Activated CD8-positive, alpha-beta T cell treated with anti-CD3 and anti-CD28 coated beads for 36 hours (primary cell): ENCODE measurements around the gene IGLL1. TPM values are rescaled to one million over a fixed set of nuclear protein-coding genes. Genes with fewer than 3 reads are reported as not detected.

ENCODE experiments used
- ATAC-seq: fragments of 200-7000 bp; cut with Tn5 transposase; one replicate; pipeline ENCODE4 v1.10.0; 2021; ENCODE audit warnings: mild to moderate bottlenecking, moderate library complexity
- CTCF ChIA-PET: fragments of 350-600 bp; sonication (Branson Sonifier 250); formaldehyde crosslinking; loops from one replicate; lab custom pipeline; 2021; ENCODE audit warnings: antibody characterized with exemption; lab: Charles Lee
- POLR2A ChIA-PET: fragments of 350-600 bp; sonication (Branson Sonifier 250); formaldehyde crosslinking; loops from one replicate; lab custom pipeline; 2021; ENCODE audit warnings: antibody characterized with exemption; lab: Charles Lee
- DNase-seq: peaks from one replicate; pipeline ENCODE4 v3.0.0-alpha.2; 2020
- H3K27ac Mint-ChIP-seq: one replicate; pipeline ENCODE4 v1.8.0; 2021; ENCODE audit warnings: mild to moderate bottlenecking, mixed read lengths
- H3K27me3 Mint-ChIP-seq: one replicate; pipeline ENCODE4 v1.8.0; 2021; ENCODE audit warnings: mixed read lengths
- H3K36me3 Mint-ChIP-seq: one replicate; pipeline ENCODE4 v1.8.0; 2021; ENCODE audit warnings: low read depth, mixed read lengths
- H3K4me1 Mint-ChIP-seq: one replicate; pipeline ENCODE4 v1.8.0; 2021; ENCODE audit warnings: low read depth, mixed read lengths
- H3K4me3 Mint-ChIP-seq: one replicate; pipeline ENCODE4 v1.8.0; 2021; ENCODE audit warnings: mild to moderate bottlenecking, moderate library complexity, mixed read lengths
- H3K9me3 Mint-ChIP-seq: one replicate; pipeline ENCODE4 v1.8.0; 2021; ENCODE audit warnings: mixed read lengths
- intact Hi-C: fragments of 100-400 bp; cut with micrococcal nuclease; formaldehyde crosslinking; loops from one replicate; pipeline ENCODE4 v1.10.0; 2022
- total RNA-seq, 2 experiments: library from RNA; stranded (reverse); gene quantifications; one replicate each; pipeline ENCODE4 v1.2.3, GENCODE V29; 2021
- TF ChIP-seq, protein P1 (sequence below): fragments of 200-600 bp; IDR thresholded peaks from one replicate; pipeline ENCODE4 v1.8.0; 2022; ENCODE audit warnings: antibody characterized with exemption, mild to moderate bottlenecking

The IGLL1 gene
- total RNA-seq, 2 experiments from 2014 or later = not detected

DNA sequence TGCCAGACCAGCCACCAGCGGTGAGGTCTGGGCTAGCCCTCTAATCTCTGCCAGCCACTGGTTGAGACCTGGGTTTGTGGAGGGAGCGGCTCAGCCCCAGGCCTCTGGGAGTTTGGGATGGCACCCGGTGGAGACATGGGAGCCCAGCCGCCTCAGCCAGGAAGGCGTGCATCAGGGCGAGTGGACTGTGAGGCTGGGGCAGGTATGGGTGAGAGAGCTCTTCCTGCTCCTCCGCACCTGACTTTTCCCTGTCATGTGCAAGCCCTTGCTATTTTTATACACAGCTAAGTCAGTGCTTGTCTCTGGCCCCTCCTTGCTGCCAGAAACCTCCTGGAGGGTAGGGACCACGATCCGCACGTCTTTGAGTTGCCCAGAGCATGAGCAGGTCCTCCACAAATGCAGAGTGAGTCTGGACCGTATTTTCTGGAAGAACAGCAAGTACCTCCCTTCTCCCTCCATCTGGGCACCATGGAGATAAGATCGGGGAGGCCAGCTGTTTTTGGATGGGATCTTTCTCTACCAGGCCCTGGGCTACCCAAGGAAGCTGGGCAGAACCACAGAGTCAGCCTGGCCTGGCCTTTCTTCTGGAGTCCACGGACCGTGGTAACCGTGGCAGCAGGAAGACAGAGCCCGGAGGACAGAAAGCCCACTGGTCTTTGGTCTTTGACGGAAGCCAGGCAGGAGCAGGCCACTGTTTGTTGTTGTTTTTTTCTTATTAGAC lies 53.3 kb downstream of the IGLL1 start:
- POLR2A ChIA-PET = interaction anchor here (0.6 kb wide), 1 partner anchor 802 kb away, joined by 3 read pairs; no protein-coding TSS in a partner anchor
- no peak for DNase-seq
- H3K4me1 Mint-ChIP-seq = no peaks in the 10 kb centered on the region
- H3K4me3 Mint-ChIP-seq = no peak overlapping the region
- no peaks in the 10 kb centered on the region for H3K9me3 Mint-ChIP-seq
- peaks cover 9% of the 10 kb centered on the region for H3K27me3 Mint-ChIP-seq
- H3K27ac Mint-ChIP-seq = no peak overlapping the region
- TF ChIP-seq, protein P1, sequence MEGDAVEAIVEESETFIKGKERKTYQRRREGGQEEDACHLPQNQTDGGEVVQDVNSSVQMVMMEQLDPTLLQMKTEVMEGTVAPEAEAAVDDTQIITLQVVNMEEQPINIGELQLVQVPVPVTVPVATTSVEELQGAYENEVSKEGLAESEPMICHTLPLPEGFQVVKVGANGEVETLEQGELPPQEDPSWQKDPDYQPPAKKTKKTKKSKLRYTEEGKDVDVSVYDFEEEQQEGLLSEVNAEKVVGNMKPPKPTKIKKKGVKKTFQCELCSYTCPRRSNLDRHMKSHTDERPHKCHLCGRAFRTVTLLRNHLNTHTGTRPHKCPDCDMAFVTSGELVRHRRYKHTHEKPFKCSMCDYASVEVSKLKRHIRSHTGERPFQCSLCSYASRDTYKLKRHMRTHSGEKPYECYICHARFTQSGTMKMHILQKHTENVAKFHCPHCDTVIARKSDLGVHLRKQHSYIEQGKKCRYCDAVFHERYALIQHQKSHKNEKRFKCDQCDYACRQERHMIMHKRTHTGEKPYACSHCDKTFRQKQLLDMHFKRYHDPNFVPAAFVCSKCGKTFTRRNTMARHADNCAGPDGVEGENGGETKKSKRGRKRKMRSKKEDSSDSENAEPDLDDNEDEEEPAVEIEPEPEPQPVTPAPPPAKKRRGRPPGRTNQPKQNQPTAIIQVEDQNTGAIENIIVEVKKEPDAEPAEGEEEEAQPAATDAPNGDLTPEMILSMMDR = no peak
- CTCF ChIA-PET = no interaction called here
- ATAC-seq = no peak
- H3K36me3 Mint-ChIP-seq = no peaks in the 10 kb centered on the region
- intact Hi-C loops = no loop called here

- peaks cover 3% of the 10 kb centered on the region for H3K4me1 Mint-ChIP-seq
- no peaks in the 10 kb centered on the region for H3K36me3 Mint-ChIP-seq
- DNase-seq = no peak
- H3K27ac Mint-ChIP-seq = no peak overlapping the region
- intact Hi-C loops = no loop called here
- ChIA-PET POLR2A (no interaction called here), CTCF (no interaction called here)
- H3K27me3 Mint-ChIP-seq = peaks cover 11% of the 10 kb centered on the region
- no peaks in the 10 kb centered on the region for H3K9me3 Mint-ChIP-seq
- ATAC-seq = no peak
- TF ChIP-seq, protein P1 = no peak
- no peak overlapping the region for H3K4me3 Mint-ChIP-seq
Observed at GRCh38 chr22:23525510-23525909, 54.6 kb downstream of the IGLL1 start.

GRCh38 chr22:23524226-23524625 lies 55.9 kb downstream of the IGLL1 start:
- Mint-ChIP-seq H3K36me3 (no peaks in the 10 kb centered on the region), H3K27ac (no peak overlapping the region), H3K27me3 (peaks cover 11% of the 10 kb centered on the region), H3K9me3 (no peaks in the 10 kb centered on the region), H3K4me3 (no peak overlapping the region), H3K4me1 (peaks cover 3% of the 10 kb centered on the region)
- POLR2A ChIA-PET = no interaction called here
- TF ChIP-seq, protein P1 = no peak
- ATAC-seq (no peak), DNase-seq (no peak)
- intact Hi-C loops = no loop called here
- CTCF ChIA-PET = no interaction called here

- no peaks in the 10 kb centered on the region for H3K9me3 Mint-ChIP-seq
- intact Hi-C loops = no loop called here
- H3K27me3 Mint-ChIP-seq = peaks cover 11% of the 10 kb centered on the region
- POLR2A ChIA-PET = no interaction called here
- no peaks in the 10 kb centered on the region for H3K36me3 Mint-ChIP-seq
- no peak for ATAC-seq
- no peak overlapping the region for H3K4me3 Mint-ChIP-seq
- H3K27ac Mint-ChIP-seq = no peak overlapping the region
- DNase-seq = no peak
- TF ChIP-seq, protein P1 = no peak
- CTCF ChIA-PET = no interaction called here
- peaks cover 3% of the 10 kb centered on the region for H3K4me1 Mint-ChIP-seq
Observed at GRCh38 chr22:23523713-23524112, 56.4 kb downstream of the IGLL1 start.

Other genes starting within 250 kb of the IGLL1 start
- under 1 TPM in 1 of 2 experiments, not detected in 1; 0.23 TPM for gene DRICH1, start 52.0 kb upstream of the IGLL1 start, total RNA-seq
- 10 to 100 TPM; 11.9 to 16.7 TPM for gene RGL4, start 110.7 kb upstream of the IGLL1 start, total RNA-seq
- 1 to 10 TPM; 1.7 TPM for gene ZNF70, start 170.8 kb upstream of the IGLL1 start, total RNA-seq
- not detected for gene VPREB3, start 174.1 kb upstream of the IGLL1 start, total RNA-seq
- 1 to 10 TPM; 1.1 to 2.1 TPM for gene C22orf15, start 182.7 kb upstream of the IGLL1 start, total RNA-seq
- 100 to 1,000 TPM; 197 to 212 TPM for gene CHCHD10, start 187.7 kb upstream of the IGLL1 start, total RNA-seq
- 1 to 10 TPM in 1 of 2 experiments, under 1 TPM in 1; 0.85 to 1.4 TPM for gene MMP11, start 192.6 kb upstream of the IGLL1 start, total RNA-seq
- gene SMARCB1, start 206.7 kb upstream of the IGLL1 start, total RNA-seq = 10 to 100 TPM; 82.8 to 86.3 TPM